ENCODE data around the gene RALBP1.
A peak's percentile ranks its signal among the peaks of the same experiment; 100 is the strongest.
"Not testable (repeated sequence)": the region's sequence is repeated elsewhere in the genome, so short reads cannot be mapped to it uniquely, and the experiment has no call there.

RALBP1 gene

DNA sequence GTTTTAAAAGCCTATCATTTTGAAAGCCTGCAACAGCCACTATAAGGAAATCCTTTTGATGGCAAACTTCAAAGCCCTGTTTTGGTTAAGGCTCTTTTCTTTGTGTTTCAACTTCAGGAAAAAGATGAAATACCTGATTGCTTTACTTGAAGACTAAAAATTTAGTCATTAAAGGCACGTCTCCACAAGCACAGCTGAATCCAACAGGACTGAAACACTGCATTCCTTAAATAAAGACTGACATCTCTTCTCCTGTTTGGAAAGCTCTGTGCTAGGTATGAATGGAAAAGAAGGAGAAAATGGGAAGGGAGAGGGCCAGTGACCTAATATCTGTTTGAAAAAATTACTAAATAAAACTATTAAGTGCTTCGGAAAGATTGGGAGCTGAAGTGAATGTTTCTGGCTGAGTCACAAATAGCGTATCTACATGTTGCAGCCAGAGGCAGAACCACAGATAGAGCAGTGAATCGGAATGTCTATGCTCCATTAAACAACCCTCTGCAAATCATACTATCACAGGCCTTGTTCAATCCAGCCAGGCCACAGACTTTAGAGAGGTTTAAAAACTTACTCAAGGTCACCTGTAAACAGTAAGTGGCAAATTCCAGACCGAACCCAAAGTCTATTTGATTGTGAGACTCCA is 21.1 kb upstream of the RALBP1 start:
- no peak for DNase-seq (ENCODE audit: low read depth in 2 of 2)

DNA sequence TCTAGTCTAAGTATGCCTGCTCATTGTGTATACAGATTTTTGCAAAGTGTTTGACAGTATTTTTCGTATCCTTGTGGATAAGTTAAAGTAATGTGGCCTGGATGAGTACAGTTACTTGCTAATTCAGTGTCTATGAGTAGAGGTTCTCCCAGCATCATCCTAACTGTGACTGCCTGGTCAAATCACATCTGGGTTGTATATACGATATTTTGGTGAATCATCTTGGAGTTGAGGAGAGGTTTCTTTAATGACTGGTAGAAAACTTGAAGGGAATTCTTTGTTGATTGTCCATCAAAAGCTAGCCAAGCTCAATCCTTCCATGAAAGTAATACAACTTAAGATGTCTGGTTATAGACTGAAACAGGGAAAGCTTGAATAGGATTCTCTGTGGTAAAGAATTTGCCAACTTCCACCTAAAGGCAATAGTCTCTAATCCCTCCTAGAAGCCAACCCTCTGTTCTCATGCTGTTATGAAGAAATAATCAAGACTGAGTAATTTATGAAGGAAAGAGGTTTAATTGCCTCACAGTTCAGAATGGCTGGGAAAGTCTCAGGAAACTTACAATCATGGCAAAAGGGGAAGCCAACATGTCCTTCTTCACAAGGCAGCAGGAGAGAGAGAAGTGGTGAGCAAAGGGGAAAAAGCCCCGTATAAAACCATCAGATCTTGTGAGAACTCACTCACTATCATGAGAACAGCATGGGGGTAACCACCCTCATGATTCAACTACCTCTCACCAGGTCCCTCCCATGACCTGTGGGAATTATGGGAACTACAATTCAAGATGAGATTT is 19.4 kb upstream of the RALBP1 start:
- no peak for DNase-seq (ENCODE audit: low read depth in 2 of 2)

DNA sequence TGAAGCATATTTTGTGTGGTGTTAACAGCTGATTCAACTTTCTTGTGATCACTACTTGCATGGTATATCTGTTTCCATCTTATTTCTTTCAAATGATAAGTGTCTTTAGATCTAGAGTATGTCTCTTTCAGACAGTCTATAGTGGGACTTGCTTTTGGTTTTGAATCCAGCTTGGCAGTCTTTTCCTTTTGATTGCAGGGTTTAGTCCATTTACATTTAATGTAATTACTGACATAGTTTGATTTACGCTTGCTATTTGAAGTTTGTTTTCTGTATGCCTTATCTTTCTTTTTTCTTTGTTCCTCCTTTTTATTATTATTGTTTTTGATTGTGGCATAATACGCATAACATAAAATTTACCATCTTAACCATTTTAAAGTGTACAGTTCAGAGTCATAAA is 9.2 kb upstream of the RALBP1 start:
- no peak for DNase-seq (ENCODE audit: low read depth in 2 of 2)

DNA sequence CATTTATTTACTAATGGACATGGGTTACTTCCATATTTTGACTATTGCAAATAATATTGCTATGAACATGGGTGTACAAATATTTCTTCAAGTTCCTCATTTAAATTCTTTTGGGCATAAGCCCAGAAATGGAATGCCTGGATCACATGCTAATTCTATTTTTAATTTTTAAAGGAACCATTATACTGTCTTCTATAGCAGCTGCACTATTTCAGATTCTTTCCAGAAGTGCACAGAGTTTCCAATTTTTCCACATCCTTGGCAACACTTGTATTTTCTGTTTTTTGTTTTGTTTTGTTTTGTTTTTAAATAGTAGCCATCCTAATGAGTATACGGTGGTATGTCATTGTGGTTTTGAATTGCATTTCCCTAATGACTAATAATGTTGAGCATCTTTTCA is 8.5 kb upstream of the RALBP1 start:
- no peak for DNase-seq (ENCODE audit: low read depth in 2 of 2)

DNA sequence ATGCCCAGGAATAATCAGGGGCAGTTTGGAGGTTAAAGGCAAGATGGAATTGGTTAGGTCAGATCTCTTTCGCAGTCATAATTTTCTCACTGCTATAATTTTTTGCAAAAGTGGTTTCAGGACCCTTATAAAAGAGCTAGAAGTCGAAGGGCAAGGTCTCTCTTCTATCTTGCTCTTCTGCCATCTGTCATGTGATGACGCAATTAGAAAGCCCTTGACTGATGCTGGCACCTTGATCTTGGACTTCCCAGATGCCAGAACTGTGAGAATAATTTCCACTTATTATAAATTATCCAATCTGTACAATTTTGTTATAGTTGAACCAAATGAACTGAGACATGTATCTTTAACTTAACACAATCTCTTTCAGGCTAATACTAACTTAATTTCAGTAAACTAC is 6.3 kb upstream of the RALBP1 start:
- DNase-seq (ENCODE audit: low read depth in 2 of 2), result no peak

DNA sequence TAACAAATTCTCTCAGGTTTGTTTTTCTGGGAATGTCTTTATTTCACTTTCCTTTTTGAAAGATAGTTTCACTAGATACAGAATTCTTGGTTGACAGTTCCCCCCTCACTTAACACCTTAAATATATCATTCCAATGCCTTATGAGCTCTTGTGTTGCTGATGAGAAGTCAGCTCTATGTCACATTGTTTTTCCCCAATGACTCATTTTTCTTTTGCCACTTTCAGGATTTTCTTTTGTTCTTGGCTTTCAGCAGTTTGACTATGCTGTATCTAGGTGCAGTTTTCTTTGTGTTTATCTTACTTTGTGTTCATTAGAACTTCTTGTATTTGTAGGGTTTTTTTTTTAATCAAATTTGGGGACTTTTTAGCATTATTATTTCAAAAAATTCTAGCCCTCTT is 5.6 kb upstream of the RALBP1 start:
- no peak for DNase-seq (ENCODE audit: low read depth in 2 of 2)

DNA sequence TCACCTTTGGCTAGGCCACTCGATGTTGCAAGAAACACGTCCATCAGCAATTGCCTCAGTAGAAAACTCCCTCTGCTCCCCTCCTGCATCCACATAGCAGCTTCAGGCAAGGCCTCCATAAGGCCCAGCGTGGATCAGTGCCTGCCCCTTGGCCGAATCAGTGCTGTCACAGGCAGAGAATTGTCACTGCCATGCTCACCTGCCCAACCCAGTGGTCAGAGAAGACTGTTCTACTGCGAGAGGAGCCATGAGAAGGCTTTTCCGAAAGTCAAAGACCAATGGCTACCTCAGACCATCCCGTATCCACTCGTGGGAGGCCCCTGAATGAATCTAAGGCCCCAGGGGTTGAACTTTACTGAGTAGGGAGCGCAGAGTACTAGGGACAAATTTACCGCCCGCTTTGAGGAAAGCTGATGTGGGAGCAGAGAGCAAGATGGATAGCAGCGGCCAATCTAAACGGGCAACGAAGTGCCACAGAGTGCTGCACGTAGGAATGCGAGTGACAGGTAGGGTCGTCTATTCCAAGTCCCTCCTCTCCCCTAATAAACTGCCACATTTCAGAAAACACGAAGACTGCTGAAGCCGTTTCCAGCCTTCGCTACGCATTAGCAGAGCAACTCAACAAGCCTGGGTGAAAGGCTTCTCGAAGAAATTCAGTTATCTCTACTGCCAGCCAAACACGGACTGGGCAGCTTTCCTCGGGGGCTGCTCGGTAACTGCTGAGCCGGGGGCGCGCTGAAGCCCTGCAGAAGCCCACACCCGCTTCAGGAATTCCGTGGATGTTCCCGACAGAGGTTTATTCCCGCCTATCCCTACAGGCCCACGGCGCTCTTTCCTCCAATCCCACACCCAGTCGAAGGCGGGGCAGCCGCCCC is 968 bp upstream of the RALBP1 start:
- peak; percentile 51 to 54 for DNase-seq (ENCODE audit: low read depth in 2 of 2)

DNA sequence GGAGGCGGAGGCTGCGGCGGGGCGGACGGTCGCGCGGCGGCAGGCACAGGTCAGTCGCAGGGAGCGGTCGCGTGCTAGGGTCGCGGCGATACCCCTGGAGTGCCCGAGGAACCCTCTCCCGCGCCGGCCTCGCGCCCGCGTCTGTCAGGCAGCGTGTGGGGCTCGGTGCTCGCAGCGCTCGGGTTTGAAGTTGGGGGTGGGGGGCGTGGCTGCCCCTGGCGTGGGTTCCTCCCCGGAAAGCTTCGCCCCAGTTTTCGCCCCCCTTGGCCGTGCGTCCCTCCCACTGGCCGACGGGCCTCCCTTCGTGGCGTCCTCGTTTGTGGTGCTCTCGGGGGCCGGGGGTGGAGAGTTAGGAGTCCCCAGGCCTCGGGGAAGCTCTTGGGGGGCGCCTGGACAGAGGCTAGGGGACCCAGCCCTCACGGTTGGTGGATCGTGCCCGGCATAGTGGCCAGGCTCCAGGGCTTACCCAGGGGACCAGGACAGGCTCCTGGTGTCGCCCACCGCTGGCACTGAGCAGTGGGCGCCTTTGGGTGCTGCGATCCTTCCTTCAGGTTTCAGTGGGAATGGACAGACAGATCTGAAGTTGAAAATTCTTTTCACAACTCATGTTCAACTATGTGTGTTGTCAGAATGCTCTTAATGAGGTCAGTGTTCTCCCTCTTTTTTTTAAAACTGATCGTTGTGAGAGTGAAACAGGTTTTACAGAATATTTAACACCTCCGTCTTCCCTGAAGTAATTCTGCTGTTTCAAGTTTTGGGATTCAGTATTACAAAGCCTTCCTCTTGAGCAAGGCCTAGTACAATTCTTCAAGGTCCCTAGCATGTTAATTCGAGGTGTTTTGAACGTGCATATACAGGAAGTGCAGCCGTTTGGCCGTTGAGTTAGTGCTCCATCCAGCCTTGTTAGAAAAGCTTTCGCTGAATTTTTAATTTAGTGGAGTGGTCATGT is 604 bp downstream of the RALBP1 start:
- DNase-seq (ENCODE audit: low read depth in 2 of 2), result no peak

DNA sequence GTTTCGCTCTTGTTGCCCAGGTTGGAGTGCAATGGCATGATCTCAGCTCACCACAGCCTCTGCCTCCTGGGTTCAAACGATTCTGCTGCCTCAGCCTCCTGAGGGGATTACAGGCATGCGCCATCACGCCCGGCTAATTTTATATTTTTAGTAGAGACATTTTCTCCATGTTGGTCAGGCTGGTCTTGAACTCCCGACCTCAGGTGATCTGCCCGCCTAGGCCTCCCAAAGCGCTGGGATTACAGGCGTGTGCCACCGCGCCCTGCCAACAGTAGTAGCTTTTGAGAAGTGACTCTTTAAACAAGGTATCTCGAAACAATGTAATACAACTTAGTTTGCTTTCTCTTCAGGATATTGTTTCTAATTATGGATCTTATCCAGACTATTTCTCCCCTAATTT is 1.6 kb downstream of the RALBP1 start:
- DNase-seq (ENCODE audit: low read depth in 2 of 2), result not testable (repeated sequence)

DNA sequence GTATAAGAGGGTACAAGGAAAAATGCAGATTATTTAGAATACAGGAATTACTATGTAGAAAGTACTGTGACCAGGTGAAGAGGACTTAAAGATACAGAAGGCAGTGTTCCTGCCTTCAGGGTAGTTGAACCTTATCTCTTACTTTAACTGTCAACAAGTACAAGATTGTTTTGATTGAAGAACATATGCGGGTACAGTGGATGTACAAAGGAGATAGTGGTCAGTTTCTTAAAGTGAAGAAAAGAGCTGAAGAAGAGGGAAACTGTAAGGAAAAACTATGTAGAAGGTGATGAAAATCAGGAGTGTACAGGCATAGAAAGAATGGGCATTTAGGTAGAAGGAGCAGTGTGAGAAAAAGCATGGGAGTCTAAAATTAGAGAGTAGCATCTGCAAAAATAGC is 2.2 kb downstream of the RALBP1 start:
- DNase-seq (ENCODE audit: low read depth in 2 of 2), result no peak

DNA sequence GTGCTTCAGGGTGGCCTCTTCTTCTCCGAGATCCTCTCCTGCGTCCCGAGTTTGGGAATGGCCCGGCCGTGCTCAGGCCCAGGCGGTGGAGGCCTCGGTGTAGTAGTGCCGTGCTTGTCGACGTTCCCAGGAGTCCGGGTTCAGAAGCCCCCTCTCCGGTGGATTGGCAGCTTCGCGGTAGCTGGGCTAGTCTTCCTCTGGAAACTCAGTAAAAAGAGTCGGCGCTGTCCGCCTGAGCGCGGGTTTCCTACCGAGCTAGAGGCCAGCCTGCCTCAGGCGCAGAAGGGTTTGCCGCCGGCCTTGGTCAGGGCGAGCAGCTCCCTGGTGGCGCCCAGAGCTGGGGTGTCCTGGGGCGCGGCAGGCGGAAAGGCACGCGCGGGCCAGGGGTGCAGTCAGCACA is 3.2 kb downstream of the RALBP1 start:
- no peak for DNase-seq (ENCODE audit: low read depth in 2 of 2)

DNA sequence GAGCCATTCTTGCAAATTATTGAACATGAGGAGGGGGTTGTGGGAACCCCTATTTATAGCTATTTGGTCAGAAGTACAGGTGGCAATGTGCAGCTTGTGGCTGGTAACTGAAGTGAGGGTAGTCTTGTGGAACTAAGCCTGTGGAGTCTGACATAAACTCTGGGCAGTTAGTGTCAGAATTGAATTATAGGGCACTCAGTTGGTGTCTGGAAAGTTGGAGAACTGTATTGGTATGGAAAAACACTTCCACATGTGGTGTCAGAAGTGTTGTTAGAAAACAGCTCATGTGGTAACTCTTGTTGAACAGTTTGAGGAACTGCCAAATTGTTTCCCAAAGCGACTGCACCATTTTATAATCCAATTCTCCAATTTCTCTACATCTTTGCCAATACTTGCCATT is 7.5 kb downstream of the RALBP1 start:
- no peak for DNase-seq (ENCODE audit: low read depth in 2 of 2)

DNA sequence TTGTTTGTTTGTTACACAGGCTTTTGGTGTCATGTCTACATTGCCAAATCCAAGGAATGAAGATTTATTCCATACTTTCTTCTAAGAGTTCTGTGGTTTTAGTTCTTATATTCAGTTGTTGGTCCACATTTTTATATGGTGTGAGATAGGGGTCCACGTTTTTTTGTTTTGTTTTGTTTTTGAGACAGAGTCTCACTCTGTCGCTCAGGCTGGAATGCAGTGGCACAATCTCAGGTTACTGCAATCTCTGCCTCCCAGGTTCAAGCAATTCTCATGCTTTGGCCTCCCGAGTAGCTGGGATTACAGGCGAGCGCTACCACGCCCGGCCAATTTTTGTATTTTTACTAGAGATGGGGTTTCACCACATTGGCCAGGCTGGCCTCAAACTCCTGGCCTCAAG is 8.2 kb downstream of the RALBP1 start:
- DNase-seq (ENCODE audit: low read depth in 2 of 2), result no peak

DNA sequence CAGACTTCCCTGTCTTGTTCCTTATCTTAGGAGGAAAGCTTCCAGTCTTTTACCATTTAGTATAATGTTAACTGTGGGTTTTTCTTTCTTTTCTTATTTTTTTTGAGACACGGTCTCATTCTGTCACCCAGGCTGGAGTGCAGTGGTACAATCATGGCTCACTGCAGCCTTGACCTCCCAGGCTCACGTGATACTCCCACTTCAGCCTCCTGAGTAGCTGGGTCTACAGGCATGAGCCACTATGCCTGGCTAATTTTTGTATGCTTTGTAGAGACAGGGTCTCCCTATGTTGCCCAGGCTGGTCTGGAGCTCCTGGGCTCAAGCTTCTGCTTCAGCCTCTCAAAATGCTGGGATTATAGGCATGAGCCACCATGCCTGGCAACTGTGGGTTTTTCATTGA is 9.5 kb downstream of the RALBP1 start:
- DNase-seq (ENCODE audit: low read depth in 2 of 2), result not testable (repeated sequence)

DNA sequence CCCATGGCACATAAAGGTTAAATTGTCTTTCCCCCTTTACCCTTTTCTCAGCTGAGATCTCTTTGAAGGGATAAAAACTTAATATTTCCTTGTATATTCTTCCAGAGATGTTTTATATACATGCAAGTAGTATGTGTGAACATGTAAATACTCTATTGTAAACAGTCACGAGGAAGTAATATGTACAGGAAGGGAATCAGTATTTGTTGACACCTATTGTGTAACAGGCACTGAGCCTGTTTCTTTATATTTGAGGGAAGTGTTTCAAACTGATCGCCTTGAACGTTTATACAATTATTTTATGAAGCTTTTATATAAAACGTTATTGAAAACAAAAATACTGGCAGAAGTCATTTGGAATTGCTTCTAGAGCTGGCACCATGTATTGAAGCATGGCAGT is 13.2 kb downstream of the RALBP1 start:
- no peak for DNase-seq (ENCODE audit: low read depth in 2 of 2)

DNA sequence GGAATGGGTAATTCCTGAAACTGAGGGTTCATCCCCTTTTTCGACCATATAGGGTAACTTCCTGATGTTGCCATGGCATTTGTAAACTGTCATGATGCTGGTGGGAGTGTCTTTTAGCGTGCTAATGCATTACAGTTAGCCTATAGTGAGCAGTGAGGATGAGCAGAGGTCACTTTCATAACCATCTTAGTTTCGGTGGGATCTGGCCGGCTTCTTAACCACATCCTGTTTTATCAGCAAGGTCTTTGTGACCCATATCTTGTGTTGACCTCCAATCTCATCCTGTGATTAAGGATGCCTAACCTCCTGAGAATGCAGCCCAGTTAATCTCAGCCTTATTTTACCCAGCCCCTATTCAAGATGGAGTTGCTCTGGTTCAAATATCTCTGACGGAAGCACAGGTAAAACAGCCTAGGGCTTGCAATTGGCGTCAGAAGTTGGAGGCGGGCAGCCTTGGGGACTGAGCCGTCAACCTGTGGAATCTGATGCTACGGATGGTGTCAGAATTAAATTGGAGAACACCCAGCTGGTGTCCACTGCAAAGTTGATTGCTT is 19.5 kb downstream of the RALBP1 start:
- DNase-seq (ENCODE audit: low read depth in 2 of 2), result no peak

DNA sequence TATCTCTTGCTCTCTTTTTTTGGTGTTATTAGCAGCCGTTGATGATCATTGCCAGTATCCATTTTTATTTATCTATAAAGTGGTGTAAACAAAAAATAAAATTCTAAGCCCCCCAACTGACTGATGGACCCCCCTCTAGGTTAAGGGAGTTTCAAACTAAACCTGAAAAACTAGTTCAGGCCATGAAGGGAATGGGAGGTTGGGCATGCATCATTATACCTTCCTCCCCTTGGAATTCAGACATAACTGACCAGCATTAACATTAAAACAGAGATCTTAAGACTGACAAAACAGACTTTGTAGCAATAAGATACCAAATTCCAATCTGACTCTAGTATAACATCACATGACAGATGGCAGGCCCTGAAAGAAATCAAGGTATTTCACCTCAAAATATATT is 20.2 kb downstream of the RALBP1 start:
- no peak for DNase-seq (ENCODE audit: low read depth in 2 of 2)

DNA sequence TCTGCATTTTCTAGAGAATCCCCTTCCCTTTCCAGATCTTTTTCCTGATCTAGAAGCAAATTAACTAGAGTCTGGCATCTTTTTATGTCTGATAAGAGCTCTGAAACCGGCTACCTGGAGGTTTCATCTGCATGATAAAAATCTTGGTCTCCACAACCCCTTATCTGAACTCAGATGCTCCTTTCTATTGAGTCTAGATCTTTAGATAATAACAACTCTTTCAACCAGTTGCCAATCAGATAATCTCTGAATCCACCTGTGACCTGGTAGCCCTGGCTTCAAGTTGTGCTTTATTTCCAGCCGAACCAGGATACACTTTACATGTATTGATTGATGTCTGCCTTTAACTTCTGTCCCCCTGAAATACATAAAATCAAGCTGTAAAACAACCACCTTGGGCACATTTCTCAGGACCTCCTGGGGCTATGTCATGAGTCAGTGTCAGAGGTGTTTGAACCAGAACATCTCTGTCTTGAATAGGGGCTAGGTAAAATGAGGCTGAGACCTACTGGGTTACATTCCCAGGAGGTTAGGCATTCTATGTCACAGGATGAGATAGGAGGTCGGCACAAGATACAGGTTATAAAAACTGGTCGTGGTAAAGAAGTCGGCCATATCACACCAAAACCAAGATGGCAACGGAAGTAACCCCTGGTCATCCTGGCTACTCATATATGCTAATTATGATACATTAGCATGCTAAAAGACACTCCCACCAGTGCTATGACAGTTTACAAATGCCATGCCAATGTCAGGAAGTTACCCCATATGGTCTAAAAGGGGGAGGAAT is 20.8 kb downstream of the RALBP1 start:
- DNase-seq (ENCODE audit: low read depth in 2 of 2), result no peak

DNA sequence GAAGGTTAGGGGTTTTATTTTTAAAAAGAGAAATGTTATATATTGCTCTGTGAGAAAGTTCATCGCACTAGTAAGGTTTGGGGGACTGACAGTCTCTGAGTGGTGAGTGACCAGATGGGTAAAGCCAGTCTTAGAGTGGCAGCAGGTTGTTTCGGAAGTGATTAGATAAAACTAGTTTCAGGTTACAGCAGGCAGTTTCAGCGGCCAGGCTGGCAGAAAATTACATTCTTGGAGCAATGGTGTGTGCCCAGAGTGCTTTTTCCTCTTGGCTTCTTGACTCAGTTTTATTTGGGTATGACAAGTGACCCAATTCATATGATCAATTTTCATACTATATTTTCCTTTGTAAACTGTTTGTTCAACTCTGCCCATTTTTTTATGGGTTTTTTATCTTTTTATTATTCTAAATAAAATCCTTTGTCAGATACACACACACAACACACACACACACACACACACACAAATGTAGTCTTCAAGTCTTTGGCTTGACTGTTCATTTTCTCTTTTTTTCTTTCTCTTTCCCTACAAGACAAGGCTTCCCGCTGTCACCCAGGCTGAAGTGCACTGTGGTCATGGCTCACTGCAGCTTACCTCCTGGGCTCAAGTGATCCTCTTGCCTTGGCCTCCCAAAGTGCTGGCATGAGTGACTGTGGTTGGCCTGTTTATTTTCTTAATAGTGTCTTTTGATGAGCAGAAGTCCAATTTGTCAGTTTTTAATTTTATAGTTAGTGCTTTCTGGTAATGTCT is 30.9 kb downstream of the RALBP1 start:
- no peak for DNase-seq (ENCODE audit: low read depth in 2 of 2)

All from fibroblast of skin of left biceps (primary cell).